ENCODE results near the gene WDFY4.

The WDFY4 gene

DNA sequence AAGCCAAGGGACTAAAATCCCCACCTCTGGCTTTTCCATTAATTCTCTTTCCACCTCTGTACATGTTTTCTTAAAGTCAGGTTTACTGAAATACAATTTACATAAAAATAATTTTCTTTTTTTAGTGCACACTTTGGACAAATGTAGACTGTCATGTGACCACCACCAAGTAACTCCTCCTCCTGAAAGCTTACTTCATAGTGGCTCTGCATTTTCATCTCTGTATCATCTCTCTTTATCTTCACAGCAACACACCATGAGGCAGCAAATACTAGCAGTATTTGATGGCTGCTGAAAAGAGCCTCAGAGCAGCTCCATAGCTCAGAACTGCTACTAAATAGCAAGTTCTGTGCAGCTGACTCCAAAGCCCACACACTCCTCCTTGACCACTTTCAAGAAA, 17.3 kb downstream of the WDFY4 start:
- TF ChIP-seq POLR2AphosphoS5 (IDR thresholded peaks at IDR 0.05; ENCODE audit: low read depth, low read length): no peak
- TF ChIP-seq SIN3A (IDR thresholded peaks at IDR 0.05; ENCODE audit: borderline replicate concordance, insufficient read depth, low read length): no peak

DNA sequence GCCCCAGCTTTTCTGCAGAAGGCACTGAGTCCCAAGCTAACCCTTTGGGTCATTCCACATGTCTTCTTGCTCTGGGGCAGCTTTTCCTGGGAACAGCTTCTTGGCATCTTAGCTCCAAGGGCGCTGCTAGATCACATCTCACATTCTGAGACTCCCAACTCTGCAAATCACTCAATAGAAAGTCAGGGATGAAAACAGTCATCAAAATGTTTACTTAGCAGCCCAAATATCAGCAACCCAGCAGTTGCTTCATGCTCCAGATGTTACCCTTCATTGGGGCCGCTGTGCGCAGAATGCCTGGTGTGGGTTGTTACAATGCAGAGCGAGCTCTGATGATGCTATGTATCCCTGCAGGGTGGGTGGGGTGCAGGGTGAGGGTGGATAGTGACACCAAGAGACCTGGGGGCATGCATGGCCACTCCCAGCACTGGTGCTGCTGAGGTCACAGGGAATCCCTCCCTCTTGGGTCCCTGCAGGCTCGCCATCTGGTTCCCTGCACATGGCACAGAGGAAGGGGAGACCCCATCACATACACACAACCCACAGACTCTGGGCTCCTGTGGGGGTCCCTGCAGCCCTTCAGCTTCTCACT, 19.0 kb downstream of the WDFY4 start:
- TF ChIP-seq POLR2AphosphoS5 (IDR thresholded peaks at IDR 0.05; ENCODE audit: low read depth, low read length) (no peak), TAF1 (IDR thresholded peaks at IDR 0.05; ENCODE audit: borderline replicate concordance, insufficient read depth, low read length) (no peak), FOXP2 (optimal IDR thresholded peaks at IDR 0.05; ENCODE audit: borderline replicate concordance, extremely low read depth, extremely low read length, insufficient read depth) (no peak), SIN3A (IDR thresholded peaks at IDR 0.05; ENCODE audit: borderline replicate concordance, insufficient read depth, low read length) (no peak)
- TF ChIP-seq, protein P1, sequence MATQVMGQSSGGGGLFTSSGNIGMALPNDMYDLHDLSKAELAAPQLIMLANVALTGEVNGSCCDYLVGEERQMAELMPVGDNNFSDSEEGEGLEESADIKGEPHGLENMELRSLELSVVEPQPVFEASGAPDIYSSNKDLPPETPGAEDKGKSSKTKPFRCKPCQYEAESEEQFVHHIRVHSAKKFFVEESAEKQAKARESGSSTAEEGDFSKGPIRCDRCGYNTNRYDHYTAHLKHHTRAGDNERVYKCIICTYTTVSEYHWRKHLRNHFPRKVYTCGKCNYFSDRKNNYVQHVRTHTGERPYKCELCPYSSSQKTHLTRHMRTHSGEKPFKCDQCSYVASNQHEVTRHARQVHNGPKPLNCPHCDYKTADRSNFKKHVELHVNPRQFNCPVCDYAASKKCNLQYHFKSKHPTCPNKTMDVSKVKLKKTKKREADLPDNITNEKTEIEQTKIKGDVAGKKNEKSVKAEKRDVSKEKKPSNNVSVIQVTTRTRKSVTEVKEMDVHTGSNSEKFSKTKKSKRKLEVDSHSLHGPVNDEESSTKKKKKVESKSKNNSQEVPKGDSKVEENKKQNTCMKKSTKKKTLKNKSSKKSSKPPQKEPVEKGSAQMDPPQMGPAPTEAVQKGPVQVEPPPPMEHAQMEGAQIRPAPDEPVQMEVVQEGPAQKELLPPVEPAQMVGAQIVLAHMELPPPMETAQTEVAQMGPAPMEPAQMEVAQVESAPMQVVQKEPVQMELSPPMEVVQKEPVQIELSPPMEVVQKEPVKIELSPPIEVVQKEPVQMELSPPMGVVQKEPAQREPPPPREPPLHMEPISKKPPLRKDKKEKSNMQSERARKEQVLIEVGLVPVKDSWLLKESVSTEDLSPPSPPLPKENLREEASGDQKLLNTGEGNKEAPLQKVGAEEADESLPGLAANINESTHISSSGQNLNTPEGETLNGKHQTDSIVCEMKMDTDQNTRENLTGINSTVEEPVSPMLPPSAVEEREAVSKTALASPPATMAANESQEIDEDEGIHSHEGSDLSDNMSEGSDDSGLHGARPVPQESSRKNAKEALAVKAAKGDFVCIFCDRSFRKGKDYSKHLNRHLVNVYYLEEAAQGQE (IDR thresholded peaks at IDR 0.05; ENCODE audit: insufficient read depth in 1 of 2, low read depth in 2 of 2, low read length in 2 of 2): no peak

DNA sequence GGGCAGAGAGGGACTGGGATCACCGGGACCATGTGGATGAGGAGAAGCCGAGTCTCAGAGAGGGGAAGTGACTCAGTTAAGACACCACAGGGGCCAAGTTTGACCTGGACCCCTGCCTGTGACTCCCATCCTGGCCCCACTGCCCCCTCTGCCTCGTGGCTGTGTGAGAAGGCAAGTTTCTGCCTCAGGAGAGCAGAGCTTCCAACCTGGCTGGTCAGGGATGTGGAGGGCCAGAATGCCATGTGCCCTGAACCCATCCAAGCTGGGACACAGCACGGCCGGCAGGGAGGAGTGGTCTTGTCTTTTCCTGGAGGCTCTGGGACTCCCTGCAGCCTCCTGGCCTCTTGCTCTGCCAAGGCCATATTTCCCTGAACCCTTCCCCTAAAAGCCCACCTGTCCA, 19.5 kb downstream of the WDFY4 start:
- TF ChIP-seq FOXP2 (optimal IDR thresholded peaks at IDR 0.05; ENCODE audit: borderline replicate concordance, extremely low read depth, extremely low read length, insufficient read depth): no peak
- TF ChIP-seq, protein P1 (IDR thresholded peaks at IDR 0.05; ENCODE audit: insufficient read depth in 1 of 2, low read depth in 2 of 2, low read length in 2 of 2): no peak
- no peak for TF ChIP-seq TAF1 (IDR thresholded peaks at IDR 0.05; ENCODE audit: borderline replicate concordance, insufficient read depth, low read length)

DNA sequence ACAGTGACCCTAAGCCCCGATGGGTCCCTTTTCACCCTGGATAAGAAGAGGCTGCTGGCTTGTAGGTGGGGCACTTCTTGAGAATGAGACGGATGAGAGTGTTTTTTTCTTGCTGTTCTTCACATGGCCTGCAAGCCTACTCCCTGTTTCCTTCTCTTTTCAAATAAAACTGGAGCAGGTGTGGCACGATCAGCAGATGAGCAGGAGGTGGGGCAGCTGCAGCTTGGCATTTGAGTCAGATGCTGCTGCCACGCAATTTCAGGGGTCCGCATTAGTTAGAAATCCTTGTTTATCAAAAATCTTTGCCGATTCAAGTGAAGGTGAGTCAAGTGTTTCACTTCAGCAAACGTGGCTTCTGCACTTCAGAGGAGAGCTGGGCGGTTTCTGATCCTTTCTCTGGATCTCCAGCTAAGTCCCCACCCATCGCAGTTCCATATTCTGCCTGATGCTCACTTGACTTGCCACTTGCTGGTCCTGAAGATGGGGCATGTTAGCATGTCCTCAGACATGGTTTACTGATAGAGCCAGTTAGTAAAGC, 20.8 kb downstream of the WDFY4 start:
- TF ChIP-seq, protein P1 (IDR thresholded peaks at IDR 0.05; ENCODE audit: insufficient read depth in 1 of 2, low read depth in 2 of 2, low read length in 2 of 2): no peak
- TF ChIP-seq POLR2AphosphoS5 (IDR thresholded peaks at IDR 0.05; ENCODE audit: low read depth, low read length): no peak
- TF ChIP-seq TAF1 (IDR thresholded peaks at IDR 0.05; ENCODE audit: borderline replicate concordance, insufficient read depth, low read length): no peak

DNA sequence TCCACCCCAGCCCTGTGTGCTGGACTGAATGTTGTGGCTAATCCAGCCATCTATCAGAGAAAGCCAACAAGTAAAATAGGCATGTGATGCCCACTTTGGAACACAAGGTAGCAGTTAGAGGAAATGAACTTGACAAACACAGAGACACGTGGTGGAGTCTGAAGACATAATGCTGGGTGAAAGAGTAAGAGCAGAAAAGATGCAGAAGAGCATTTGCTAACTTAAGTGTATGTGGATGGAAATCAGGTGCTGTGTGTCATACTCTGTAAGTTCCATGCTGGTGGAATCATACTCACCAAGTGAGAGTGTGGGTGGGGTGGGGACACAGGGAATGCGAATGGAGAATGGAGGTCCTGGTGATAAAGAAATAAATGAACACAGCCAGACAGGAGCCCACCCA, 22.8 kb downstream of the WDFY4 start:
- TF ChIP-seq POLR2AphosphoS5 (IDR thresholded peaks at IDR 0.05; ENCODE audit: low read depth, low read length) (no peak), TAF1 (IDR thresholded peaks at IDR 0.05; ENCODE audit: borderline replicate concordance, insufficient read depth, low read length) (no peak), SIN3A (IDR thresholded peaks at IDR 0.05; ENCODE audit: borderline replicate concordance, insufficient read depth, low read length) (no peak), FOXP2 (optimal IDR thresholded peaks at IDR 0.05; ENCODE audit: borderline replicate concordance, extremely low read depth, extremely low read length, insufficient read depth) (no peak)
- TF ChIP-seq, protein P1 (IDR thresholded peaks at IDR 0.05; ENCODE audit: insufficient read depth in 1 of 2, low read depth in 2 of 2, low read length in 2 of 2): no peak
